NT2/D1 (cell line): ENCODE results near the gene PKNOX2.

ENCODE experiments used
- SUZ12 ChIP-seq: IDR thresholded peaks from 2 replicates; pipeline ENCODE4 v1.6.1; 2011; ENCODE audit not compliant: insufficient read length, insufficient read depth; ENCODE audit errors: extremely low read depth
- YY1 ChIP-seq: IDR thresholded peaks from 2 replicates; pipeline ENCODE4 v1.6.1; 2011; ENCODE audit not compliant: insufficient read length, insufficient read depth
- ZNF274 ChIP-seq: IDR thresholded peaks from 2 replicates; pipeline ENCODE4 v1.6.1; 2011; ENCODE audit warnings: mild to moderate bottlenecking, low read depth, low read length

DNA sequence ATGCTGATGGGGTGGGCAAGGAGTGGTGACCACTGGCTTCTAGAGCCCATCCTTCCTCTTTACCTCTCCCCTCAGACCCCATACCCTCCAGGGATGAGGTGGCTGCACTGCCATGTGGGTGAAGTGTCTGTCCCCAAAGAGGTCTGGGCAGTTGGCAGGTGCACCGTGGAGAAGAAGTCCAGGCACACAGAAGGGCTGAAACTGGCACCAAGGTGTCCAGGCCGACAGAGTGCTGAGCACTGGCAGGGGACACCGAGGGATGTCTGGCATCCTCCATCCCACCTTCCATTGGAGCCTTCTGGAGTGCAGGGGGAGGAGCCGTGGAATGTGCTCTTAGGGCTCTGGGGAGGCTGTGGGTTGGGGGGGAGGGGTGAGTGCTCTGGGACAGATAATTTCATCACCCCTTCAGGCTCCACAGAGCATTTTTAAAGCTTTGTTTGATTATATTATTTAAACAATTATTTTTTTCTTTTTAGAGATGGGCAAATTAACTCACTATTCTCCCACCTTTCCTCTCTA lies 37.9 kb downstream of the PKNOX2 start:
- TF ChIP-seq ZNF274, result no peak
- TF ChIP-seq SUZ12, result no peak
- no peak for TF ChIP-seq YY1
